Measurements from ENCODE around the gene TMEM164.

GRCh38 chrX:110066488-110067225, 63.7 kb downstream of the TMEM164 start:
- TF ChIP-seq CTCF (IDR thresholded peaks at IDR 0.05) (no peak), POLR2AphosphoS5 (IDR thresholded peaks at IDR 0.05) (no peak), POLR2A (IDR thresholded peaks at IDR 0.05; ENCODE audit: low read depth) (no peak), EP300 (IDR thresholded peaks at IDR 0.05) (no peak)
